ENCODE data around the gene ZMYND15. TPM values are rescaled to one million over a fixed set of nuclear protein-coding genes. Genes with fewer than 3 reads are reported as not detected.

ZMYND15 gene
- polyA plus RNA-seq, 1 donor from 2014 or later = not detected

DNA sequence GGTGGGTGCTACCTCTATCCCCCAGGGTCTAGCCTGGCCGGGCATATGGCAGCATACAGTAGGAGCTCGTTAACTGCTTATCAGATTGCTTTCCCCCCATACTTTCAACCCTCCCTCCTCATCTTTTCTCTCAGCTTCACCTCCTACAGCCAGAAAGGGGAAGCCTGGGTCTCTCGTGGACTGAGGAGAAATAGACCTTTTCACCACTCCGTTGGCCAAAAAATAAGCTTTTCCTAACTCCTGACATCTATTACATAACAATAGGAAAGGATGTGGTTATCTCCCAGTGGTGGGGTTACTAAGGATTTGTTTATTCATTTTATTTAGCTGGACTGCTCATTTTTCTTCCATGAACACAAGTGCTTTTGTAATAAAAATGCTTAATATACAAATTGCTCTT, 9.1 kb downstream of the ZMYND15 start:
- no peaks in the 10 kb centered on the region for H3K9me2 ChIP-seq (ENCODE audit: insufficient read depth, low read length)
- H3K79me2 ChIP-seq (replicated peaks; ENCODE audit: insufficient read depth, low read length) = no peaks in the 10 kb centered on the region
- H3K27me3 ChIP-seq (ENCODE audit: insufficient read depth, low read depth, low read length) = peaks cover 21% of the 10 kb centered on the region
- no peak overlapping the region for H3K4me3 ChIP-seq (ENCODE audit: low read length)
- H4K20me1 ChIP-seq (ENCODE audit: insufficient read depth) = no peaks in the 10 kb centered on the region
- H3K27ac ChIP-seq (ENCODE audit: low read length) = no peak overlapping the region
- no peak overlapping the region for H2AFZ ChIP-seq (ENCODE audit: low read depth, low read length)
- H3K9ac ChIP-seq (ENCODE audit: low read length) = no peak overlapping the region
- H3K36me3 ChIP-seq (ENCODE audit: insufficient read depth, low read length) = no peaks in the 10 kb centered on the region
- TF ChIP-seq POLR2AphosphoS5 (IDR thresholded peaks at IDR 0.05) (no peak), TAF1 (IDR thresholded peaks at IDR 0.05; ENCODE audit: low read depth) (no peak), EP300 (conservative IDR thresholded peaks at IDR 0.05; ENCODE audit: poor library complexity, severe bottlenecking) (no peak), MXI1 (conservative IDR thresholded peaks at IDR 0.05; ENCODE audit: poor library complexity, severe bottlenecking) (no peak)
- TF ChIP-seq, protein P1, sequence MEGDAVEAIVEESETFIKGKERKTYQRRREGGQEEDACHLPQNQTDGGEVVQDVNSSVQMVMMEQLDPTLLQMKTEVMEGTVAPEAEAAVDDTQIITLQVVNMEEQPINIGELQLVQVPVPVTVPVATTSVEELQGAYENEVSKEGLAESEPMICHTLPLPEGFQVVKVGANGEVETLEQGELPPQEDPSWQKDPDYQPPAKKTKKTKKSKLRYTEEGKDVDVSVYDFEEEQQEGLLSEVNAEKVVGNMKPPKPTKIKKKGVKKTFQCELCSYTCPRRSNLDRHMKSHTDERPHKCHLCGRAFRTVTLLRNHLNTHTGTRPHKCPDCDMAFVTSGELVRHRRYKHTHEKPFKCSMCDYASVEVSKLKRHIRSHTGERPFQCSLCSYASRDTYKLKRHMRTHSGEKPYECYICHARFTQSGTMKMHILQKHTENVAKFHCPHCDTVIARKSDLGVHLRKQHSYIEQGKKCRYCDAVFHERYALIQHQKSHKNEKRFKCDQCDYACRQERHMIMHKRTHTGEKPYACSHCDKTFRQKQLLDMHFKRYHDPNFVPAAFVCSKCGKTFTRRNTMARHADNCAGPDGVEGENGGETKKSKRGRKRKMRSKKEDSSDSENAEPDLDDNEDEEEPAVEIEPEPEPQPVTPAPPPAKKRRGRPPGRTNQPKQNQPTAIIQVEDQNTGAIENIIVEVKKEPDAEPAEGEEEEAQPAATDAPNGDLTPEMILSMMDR (IDR thresholded peaks at IDR 0.05; ENCODE audit: poor library complexity, severe bottlenecking) = no peak
- TF ChIP-seq, protein P2, sequence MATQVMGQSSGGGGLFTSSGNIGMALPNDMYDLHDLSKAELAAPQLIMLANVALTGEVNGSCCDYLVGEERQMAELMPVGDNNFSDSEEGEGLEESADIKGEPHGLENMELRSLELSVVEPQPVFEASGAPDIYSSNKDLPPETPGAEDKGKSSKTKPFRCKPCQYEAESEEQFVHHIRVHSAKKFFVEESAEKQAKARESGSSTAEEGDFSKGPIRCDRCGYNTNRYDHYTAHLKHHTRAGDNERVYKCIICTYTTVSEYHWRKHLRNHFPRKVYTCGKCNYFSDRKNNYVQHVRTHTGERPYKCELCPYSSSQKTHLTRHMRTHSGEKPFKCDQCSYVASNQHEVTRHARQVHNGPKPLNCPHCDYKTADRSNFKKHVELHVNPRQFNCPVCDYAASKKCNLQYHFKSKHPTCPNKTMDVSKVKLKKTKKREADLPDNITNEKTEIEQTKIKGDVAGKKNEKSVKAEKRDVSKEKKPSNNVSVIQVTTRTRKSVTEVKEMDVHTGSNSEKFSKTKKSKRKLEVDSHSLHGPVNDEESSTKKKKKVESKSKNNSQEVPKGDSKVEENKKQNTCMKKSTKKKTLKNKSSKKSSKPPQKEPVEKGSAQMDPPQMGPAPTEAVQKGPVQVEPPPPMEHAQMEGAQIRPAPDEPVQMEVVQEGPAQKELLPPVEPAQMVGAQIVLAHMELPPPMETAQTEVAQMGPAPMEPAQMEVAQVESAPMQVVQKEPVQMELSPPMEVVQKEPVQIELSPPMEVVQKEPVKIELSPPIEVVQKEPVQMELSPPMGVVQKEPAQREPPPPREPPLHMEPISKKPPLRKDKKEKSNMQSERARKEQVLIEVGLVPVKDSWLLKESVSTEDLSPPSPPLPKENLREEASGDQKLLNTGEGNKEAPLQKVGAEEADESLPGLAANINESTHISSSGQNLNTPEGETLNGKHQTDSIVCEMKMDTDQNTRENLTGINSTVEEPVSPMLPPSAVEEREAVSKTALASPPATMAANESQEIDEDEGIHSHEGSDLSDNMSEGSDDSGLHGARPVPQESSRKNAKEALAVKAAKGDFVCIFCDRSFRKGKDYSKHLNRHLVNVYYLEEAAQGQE (IDR thresholded peaks at IDR 0.05; ENCODE audit: borderline replicate concordance) = no peak
- no peaks in the 10 kb centered on the region for H3F3A ChIP-seq (ENCODE audit: insufficient read depth, low read length, poor library complexity, severe bottlenecking)
- no peaks in the 10 kb centered on the region for H3K9me3 ChIP-seq (ENCODE audit: low read length)
- no peak overlapping the region for H3K4me2 ChIP-seq (ENCODE audit: low read length)

GRCh38 chr17:4750606-4751005, 11.0 kb downstream of the ZMYND15 start:
- no peaks in the 10 kb centered on the region for H3K9me2 ChIP-seq (ENCODE audit: insufficient read depth, low read length)
- no peaks in the 10 kb centered on the region for H4K20me1 ChIP-seq (ENCODE audit: insufficient read depth)
- H2AFZ ChIP-seq (ENCODE audit: low read depth, low read length) = no peak overlapping the region
- no peaks in the 10 kb centered on the region for H3K79me2 ChIP-seq (replicated peaks; ENCODE audit: insufficient read depth, low read length)
- no peaks in the 10 kb centered on the region for H3F3A ChIP-seq (ENCODE audit: insufficient read depth, low read length, poor library complexity, severe bottlenecking)
- no peak overlapping the region for H3K4me2 ChIP-seq (ENCODE audit: low read length)
- TF ChIP-seq MXI1 (conservative IDR thresholded peaks at IDR 0.05; ENCODE audit: poor library complexity, severe bottlenecking) (no peak), TAF1 (IDR thresholded peaks at IDR 0.05; ENCODE audit: low read depth) (no peak), EZH2 (IDR thresholded peaks at IDR 0.05; ENCODE audit: borderline replicate concordance, insufficient read depth, low read length, poor library complexity, severe bottlenecking) (no peak), RAD21 (conservative IDR thresholded peaks at IDR 0.05) (no peak), SMC3 (conservative IDR thresholded peaks at IDR 0.05; ENCODE audit: poor library complexity) (no peak), EP300 (conservative IDR thresholded peaks at IDR 0.05; ENCODE audit: poor library complexity, severe bottlenecking) (no peak), POLR2AphosphoS5 (IDR thresholded peaks at IDR 0.05) (no peak)
- TF ChIP-seq, protein P1 (IDR thresholded peaks at IDR 0.05; ENCODE audit: poor library complexity, severe bottlenecking) = no peak
- TF ChIP-seq, protein P2 (IDR thresholded peaks at IDR 0.05; ENCODE audit: borderline replicate concordance) = no peak
- H3K9ac ChIP-seq (ENCODE audit: low read length) = no peak overlapping the region
- no peak overlapping the region for H3K27ac ChIP-seq (ENCODE audit: low read length)
- H3K27me3 ChIP-seq (ENCODE audit: insufficient read depth, low read depth, low read length) = peaks cover 4% of the 10 kb centered on the region
- no peak overlapping the region for H3K4me3 ChIP-seq (ENCODE audit: low read length)
- H3K9me3 ChIP-seq (ENCODE audit: low read length) = no peaks in the 10 kb centered on the region
- H3K36me3 ChIP-seq (ENCODE audit: insufficient read depth, low read length) = no peaks in the 10 kb centered on the region
